B cell (primary cell): ENCODE measurements around the gene DIRAS3. TPM values are rescaled to one million over a fixed set of nuclear protein-coding genes. Genes with fewer than 3 reads are reported as not detected.

Experiments used
- ATAC-seq: fragments of 200-7000 bp; cut with Tn5 transposase; one replicate; pipeline ENCODE4 v1.10.0; 2021; ENCODE audit warnings: low read depth, mild to moderate bottlenecking, moderate number of reproducible peaks, moderate library complexity
- CTCF ChIA-PET: fragments of 350-600 bp; sonication (Branson Sonifier 250); formaldehyde crosslinking; loops from one replicate; lab custom pipeline; 2021; ENCODE audit warnings: antibody characterized with exemption, inconsistent platforms; lab: Charles Lee
- POLR2A ChIA-PET: fragments of 350-600 bp; sonication (Branson Sonifier 250); formaldehyde crosslinking; loops from one replicate; lab custom pipeline; 2021; ENCODE audit warnings: antibody characterized with exemption; lab: Charles Lee
- DNase-seq: peaks from one replicate; pipeline ENCODE4 v3.0.0; 2013
- H2AFZ ChIP-seq: 2 replicates; pipeline ENCODE4 v1.6.1; 2012; ENCODE audit warnings: mild to moderate bottlenecking, low read depth, low read length; ENCODE audit not compliant: insufficient read depth, poor library complexity, severe bottlenecking
- H3K27ac ChIP-seq, 2 donors: 1 replicate in 1 of 2; 2 replicates in 1 of 2; pipeline ENCODE4 v1.5.1; 2012 to 2013; ENCODE audit warnings: low read length in 2 of 2, mild to moderate bottlenecking in 2 of 2, moderate library complexity in 1 of 2
- H3K27me3 ChIP-seq, 4 experiments: fragments of 200-600 bp in 1 of 4; sonication (generic) in 1 of 4; replicated peaks in 1 of 4; 1 replicate in 2 of 4; 2 replicates in 2 of 4; pipeline versions ENCODE4 v1.6.1 to v1.7.0; 2013 to 2016; ENCODE audit warnings: low read length in 3 of 4, mild to moderate bottlenecking in 2 of 4, mixed read lengths in 1 of 4, moderate library complexity in 1 of 4; ENCODE audit not compliant: insufficient read depth in 4 of 4, control insufficient read depth in 3 of 4; ENCODE audit errors: control extremely low read depth in 1 of 4
- H3K36me3 ChIP-seq, 2 experiments: replicated peaks in 1 of 2; 1 replicate in 1 of 2; 2 replicates in 1 of 2; pipeline versions ENCODE4 v1.6.1 to v1.7.1; 2013; ENCODE audit warnings: low read length in 1 of 2; ENCODE audit not compliant: insufficient read depth in 2 of 2, control insufficient read depth in 1 of 2; ENCODE audit errors: control extremely low read depth in 1 of 2, extremely low read depth in 1 of 2
- H3K4me1 ChIP-seq, 2 donors: fragments of 200-600 bp in 1 of 2; sonication (generic) in 1 of 2; 1 replicate in 1 of 2; 2 replicates in 1 of 2; pipeline versions ENCODE4 v1.5.1 to v1.6.1; 2013 to 2017; ENCODE audit warnings: low read length in 2 of 2; ENCODE audit not compliant: control insufficient read depth in 2 of 2, insufficient read depth in 2 of 2
- H3K4me2 ChIP-seq: replicated peaks from 2 replicates; pipeline ENCODE3; 2012; ENCODE audit warnings: mild to moderate bottlenecking, low read depth, low read length; ENCODE audit not compliant: poor library complexity, severe bottlenecking
- H3K4me3 ChIP-seq, 5 experiments: fragments of 200-600 bp in 1 of 5; sonication (generic) in 1 of 5; 1 replicate in 3 of 5; 2 replicates in 2 of 5; pipeline versions ENCODE4 v1.5.1 to v1.7.0; 2011 to 2016; ENCODE audit warnings: low read length in 4 of 5, mild to moderate bottlenecking in 4 of 5, low read depth in 2 of 5, control low read depth in 1 of 5, moderate library complexity in 1 of 5; ENCODE audit not compliant: insufficient read depth in 1 of 5; ENCODE audit errors: control extremely low read depth in 1 of 5, extremely low read depth in 1 of 5
- H3K79me2 ChIP-seq: fragments of 200-600 bp; sonication (generic); one replicate; pipeline ENCODE4 v1.6.0; 2016; ENCODE audit warnings: low read length; ENCODE audit not compliant: control insufficient read depth, insufficient read depth
- H3K9ac ChIP-seq: fragments of 200-600 bp; sonication (generic); 2 replicates; pipeline ENCODE4 v1.6.1; 2017; ENCODE audit warnings: mild to moderate bottlenecking, low read length, moderate library complexity
- H3K9me3 ChIP-seq, 3 donors: one replicate each; pipeline versions ENCODE4 v1.6.1 to v1.7.1; 2013; ENCODE audit warnings: low read length in 2 of 3; ENCODE audit not compliant: control insufficient read depth in 2 of 3, insufficient read depth in 1 of 3; ENCODE audit errors: control extremely low read depth in 1 of 3
- H4K20me1 ChIP-seq: 2 replicates; pipeline ENCODE4 v1.6.0; 2012; ENCODE audit warnings: mild to moderate bottlenecking, low read length; ENCODE audit not compliant: insufficient read depth, control insufficient read depth, poor library complexity, severe bottlenecking
- H3K27ac Mint-ChIP-seq: one replicate; pipeline ENCODE4 v1.8.0; 2021; ENCODE audit warnings: mixed read lengths
- H3K27me3 Mint-ChIP-seq: one replicate; pipeline ENCODE4 v1.8.0; 2021; ENCODE audit warnings: mixed read lengths
- H3K4me1 Mint-ChIP-seq: one replicate; pipeline ENCODE4 v1.8.0; 2021; ENCODE audit warnings: mixed read lengths
- H3K4me3 Mint-ChIP-seq: one replicate; pipeline ENCODE4 v1.8.0; 2021; ENCODE audit warnings: mixed read lengths
- H3K9me3 Mint-ChIP-seq: one replicate; pipeline ENCODE4 v1.8.0; 2022; ENCODE audit warnings: mixed read lengths; ENCODE audit not compliant: insufficient read depth
- CTCF ChIP-seq: fragments of 200-600 bp; IDR thresholded peaks from one replicate; pipeline ENCODE4 v1.8.0; 2022; ENCODE audit warnings: antibody characterized with exemption, mild to moderate bottlenecking
- EZH2 ChIP-seq: IDR thresholded peaks from 2 replicates; pipeline ENCODE4 v1.6.1; 2012; ENCODE audit warnings: borderline replicate concordance, low read depth, mild to moderate bottlenecking, moderate library complexity, low read length; ENCODE audit not compliant: insufficient read depth, poor library complexity, severe bottlenecking
- WGBS: methylation state at CpG from one replicate; pipeline ENCODE4 v1.1.5; 2013; ENCODE audit warnings: missing lambda C conversion rate; ENCODE audit not compliant: insufficient coverage; 5-methylcytosine and 5-hydroxymethylcytosine counted together
- intact Hi-C: fragments of 100-400 bp; cut with micrococcal nuclease; formaldehyde crosslinking; loops from one replicate; pipeline ENCODE4 v1.10.0; 2022
- polyA plus RNA-seq: library from polyadenylated mRNA; depleted of rRNA; stranded (reverse); fragments of >200 nt; gene quantifications from 2 replicates; pipeline ENCODE4 v1.2.3, GENCODE V29; 2012
- total RNA-seq, 2 donors: library from RNA; stranded (reverse); fragments of 120-200 nt in 1 of 2; gene quantifications; 1 replicate in 1 of 2; 2 replicates in 1 of 2; pipeline versions ENCODE4 v1.2.3 to v1.2.4, GENCODE V29; 2013 to 2022

DIRAS3 gene
- total and polyA plus RNA-seq, 2 donors (not counting 1 experiment from before 2014, with no cell fraction given), result not detected

GRCh38 chr1:68028566-68028965, 21.9 kb downstream of the DIRAS3 start:
- H3K27ac Mint-ChIP-seq, result no peak overlapping the region
- no CpG with 5 or more reads among the region's 3 CpGs for WGBS
- Histone ChIP-seq H3K4me1 (no peaks in the 10 kb centered on the region), H3K4me3 (no peak overlapping the region), H3K4me2 (no peak overlapping the region), H4K20me1 (no peaks in the 10 kb centered on the region), H3K27me3 (no peaks in the 10 kb centered on the region), H3K36me3 (no peaks in the 10 kb centered on the region), H2AFZ (no peak overlapping the region), H3K9me3 (peaks cover 0 to 1% (median 0%) of the 10 kb centered on the region in 3 donors), H3K9ac (no peak overlapping the region), H3K79me2 (no peaks in the 10 kb centered on the region), H3K27ac (no peak overlapping the region)
- ChIA-PET CTCF (no interaction called here), POLR2A (no interaction called here)
- no peak for DNase-seq
- H3K4me3 Mint-ChIP-seq, result no peak overlapping the region
- intact Hi-C loops, result no loop called here
- no peaks in the 10 kb centered on the region for H3K9me3 Mint-ChIP-seq
- no peaks in the 10 kb centered on the region for H3K27me3 Mint-ChIP-seq
- no peaks in the 10 kb centered on the region for H3K4me1 Mint-ChIP-seq
- ATAC-seq, result no peak
- TF ChIP-seq EZH2, result no peak
- TF ChIP-seq CTCF, result no peak

GRCh38 chr1:68024635-68025338, 25.6 kb downstream of the DIRAS3 start:
- H3K4me2 ChIP-seq, result no peak overlapping the region
- CTCF ChIA-PET, result interaction anchor here (1.0 kb wide), 1 partner anchor 92 kb away, joined by 3 read pairs; no protein-coding TSS in a partner anchor
- POLR2A ChIA-PET, result no interaction called here
- TF ChIP-seq CTCF (no peak), EZH2 (no peak)
- no peaks in the 10 kb centered on the region for H3K79me2 ChIP-seq
- intact Hi-C loops, result no loop called here
- H3K27me3 ChIP-seq, result no peaks in the 10 kb centered on the region
- Mint-ChIP-seq H3K9me3 (no peaks in the 10 kb centered on the region), H3K4me3 (no peak overlapping the region), H3K27ac (no peak overlapping the region), H3K4me1 (no peaks in the 10 kb centered on the region), H3K27me3 (no peaks in the 10 kb centered on the region)
- WGBS, result no CpG with 5 or more reads among the region's 2 CpGs
- DNase-seq (no peak), ATAC-seq (no peak)
- H3K9me3 ChIP-seq, result peaks cover 0 to 1% (median 0%) of the 10 kb centered on the region in 3 donors
- no peak overlapping the region for H3K27ac ChIP-seq
- no peak overlapping the region for H2AFZ ChIP-seq
- no peaks in the 10 kb centered on the region for H3K4me1 ChIP-seq
- H4K20me1 ChIP-seq, result no peaks in the 10 kb centered on the region
- no peak overlapping the region for H3K9ac ChIP-seq
- no peaks in the 10 kb centered on the region for H3K36me3 ChIP-seq
- no peak overlapping the region for H3K4me3 ChIP-seq
